RWPE2 (cell line): Measurements from ENCODE around the gene MRPL14.

ENCODE experiments used
- ATAC-seq: fragments of 200-7000 bp; cut with Tn5 transposase; 3 replicates; pipeline ENCODE4 v1.9.1; 2021; ENCODE audit warnings: low read depth
- DNase-seq: peaks from one replicate; pipeline ENCODE4 v3.0.0-alpha.2; 2020; ENCODE audit warnings: low spot score
- H3K27ac ChIP-seq: fragments of 450-650 bp; 2 replicates; pipeline ENCODE4 v1.5.1; 2017; ENCODE audit warnings: mild to moderate bottlenecking; ENCODE audit not compliant: poor library complexity, severe bottlenecking
- H3K27me3 ChIP-seq: fragments of 250-450 bp; sonication (Bioruptor Pico); 2 replicates; pipeline ENCODE4 v1.5.1; 2021; ENCODE audit warnings: mild to moderate bottlenecking, moderate library complexity; ENCODE audit not compliant: insufficient read depth, poor library complexity, severe bottlenecking
- H3K36me3 ChIP-seq: fragments of 250-450 bp; sonication (Bioruptor Pico); 2 replicates; pipeline ENCODE4 v1.5.1; 2020; ENCODE audit warnings: low read depth, mild to moderate bottlenecking, moderate library complexity
- H3K4me1 ChIP-seq: fragments of 250-450 bp; sonication (Bioruptor Pico); 2 replicates; pipeline ENCODE4 v1.5.1; 2021; ENCODE audit warnings: mild to moderate bottlenecking, moderate library complexity; ENCODE audit not compliant: insufficient read depth, poor library complexity, severe bottlenecking
- H3K4me3 ChIP-seq: fragments of 250-450 bp; sonication (Bioruptor Pico); 2 replicates; pipeline ENCODE4 v1.5.1; 2021; ENCODE audit warnings: mild to moderate bottlenecking, moderate library complexity; ENCODE audit not compliant: severe bottlenecking
- H3K9me3 ChIP-seq: fragments of 250-450 bp; sonication (Bioruptor Pico); 2 replicates; pipeline ENCODE4 v1.5.1; 2021; ENCODE audit warnings: mild to moderate bottlenecking, moderate library complexity; ENCODE audit not compliant: severe bottlenecking
- TF ChIP-seq, protein P1 (sequence below): fragments of 450-650 bp; IDR thresholded peaks from one replicate; pipeline ENCODE4 v1.5.1; 2017; ENCODE audit warnings: mild to moderate bottlenecking, moderate library complexity; ENCODE audit not compliant: poor library complexity, severe bottlenecking

The MRPL14 gene

DNA sequence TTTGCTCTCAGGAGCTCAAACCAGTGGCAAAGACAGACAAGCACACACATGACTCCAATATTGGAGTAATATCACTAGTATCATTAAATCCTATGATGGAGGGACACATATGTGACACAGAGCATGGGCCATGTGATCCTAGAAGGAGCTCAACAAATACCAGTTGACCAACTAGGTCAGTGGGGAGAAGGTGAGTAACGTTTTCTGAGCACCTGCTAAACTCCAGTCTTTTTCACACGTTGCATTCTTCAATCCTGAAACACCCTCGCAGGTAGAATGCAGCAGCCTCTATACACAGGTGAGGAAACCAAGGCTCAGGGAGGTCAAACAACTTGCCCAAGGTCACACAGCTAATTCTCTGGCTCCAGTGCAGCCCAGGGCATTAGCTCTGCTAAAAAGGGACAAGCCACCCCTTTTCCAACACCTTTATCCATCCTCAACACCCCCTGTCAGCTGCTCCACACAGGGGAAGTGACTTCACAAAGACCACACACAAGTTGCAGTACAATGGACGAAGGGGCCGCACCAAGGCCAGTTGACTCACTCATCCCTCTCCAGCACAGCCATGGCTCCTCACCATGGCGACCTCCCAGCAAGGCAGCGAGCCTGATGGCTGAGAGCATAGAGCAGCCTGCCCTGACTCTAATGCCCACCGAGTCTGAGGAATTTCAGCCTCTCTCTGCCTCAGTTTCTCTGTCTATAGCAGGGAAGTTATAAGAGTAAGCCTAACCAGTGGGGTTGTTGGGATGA is 35.8 kb upstream of the MRPL14 start:
- H3K27me3 ChIP-seq: no peaks in the 10 kb centered on the region
- no peak for ATAC-seq
- TF ChIP-seq, protein P1, sequence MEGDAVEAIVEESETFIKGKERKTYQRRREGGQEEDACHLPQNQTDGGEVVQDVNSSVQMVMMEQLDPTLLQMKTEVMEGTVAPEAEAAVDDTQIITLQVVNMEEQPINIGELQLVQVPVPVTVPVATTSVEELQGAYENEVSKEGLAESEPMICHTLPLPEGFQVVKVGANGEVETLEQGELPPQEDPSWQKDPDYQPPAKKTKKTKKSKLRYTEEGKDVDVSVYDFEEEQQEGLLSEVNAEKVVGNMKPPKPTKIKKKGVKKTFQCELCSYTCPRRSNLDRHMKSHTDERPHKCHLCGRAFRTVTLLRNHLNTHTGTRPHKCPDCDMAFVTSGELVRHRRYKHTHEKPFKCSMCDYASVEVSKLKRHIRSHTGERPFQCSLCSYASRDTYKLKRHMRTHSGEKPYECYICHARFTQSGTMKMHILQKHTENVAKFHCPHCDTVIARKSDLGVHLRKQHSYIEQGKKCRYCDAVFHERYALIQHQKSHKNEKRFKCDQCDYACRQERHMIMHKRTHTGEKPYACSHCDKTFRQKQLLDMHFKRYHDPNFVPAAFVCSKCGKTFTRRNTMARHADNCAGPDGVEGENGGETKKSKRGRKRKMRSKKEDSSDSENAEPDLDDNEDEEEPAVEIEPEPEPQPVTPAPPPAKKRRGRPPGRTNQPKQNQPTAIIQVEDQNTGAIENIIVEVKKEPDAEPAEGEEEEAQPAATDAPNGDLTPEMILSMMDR: no peak
- H3K27ac ChIP-seq: no peak overlapping the region
- DNase-seq: no peak
- peaks cover 3% of the 10 kb centered on the region for H3K4me1 ChIP-seq
- H3K4me3 ChIP-seq: no peak overlapping the region
- no peaks in the 10 kb centered on the region for H3K36me3 ChIP-seq
- H3K9me3 ChIP-seq: no peaks in the 10 kb centered on the region

DNA sequence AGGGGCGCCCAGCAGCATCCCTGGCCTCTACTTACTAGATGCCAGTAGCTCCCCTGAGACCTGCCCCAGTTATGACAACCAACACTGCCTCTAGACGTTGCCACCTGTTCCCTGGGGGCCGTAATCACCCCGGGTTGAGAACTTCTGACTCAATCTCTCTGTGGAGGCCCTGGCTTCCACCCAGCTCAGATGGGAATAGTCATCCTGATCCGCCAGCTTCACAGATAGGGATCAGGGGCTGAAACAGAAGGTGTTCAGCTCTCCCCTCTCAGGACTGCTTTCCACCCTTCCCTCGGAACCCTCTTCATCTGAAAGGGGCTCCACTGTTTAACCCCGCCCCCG is 34.7 kb upstream of the MRPL14 start:
- no peak overlapping the region for H3K4me3 ChIP-seq
- no peak for DNase-seq
- H3K4me1 ChIP-seq: peaks cover 3% of the 10 kb centered on the region
- ATAC-seq: peak; percentile 37; the same call in 1 of the 3 replicates
- H3K27me3 ChIP-seq: no peaks in the 10 kb centered on the region
- no peak overlapping the region for H3K27ac ChIP-seq
- TF ChIP-seq, protein P1: no peak
- H3K36me3 ChIP-seq: no peaks in the 10 kb centered on the region
- no peaks in the 10 kb centered on the region for H3K9me3 ChIP-seq

DNA sequence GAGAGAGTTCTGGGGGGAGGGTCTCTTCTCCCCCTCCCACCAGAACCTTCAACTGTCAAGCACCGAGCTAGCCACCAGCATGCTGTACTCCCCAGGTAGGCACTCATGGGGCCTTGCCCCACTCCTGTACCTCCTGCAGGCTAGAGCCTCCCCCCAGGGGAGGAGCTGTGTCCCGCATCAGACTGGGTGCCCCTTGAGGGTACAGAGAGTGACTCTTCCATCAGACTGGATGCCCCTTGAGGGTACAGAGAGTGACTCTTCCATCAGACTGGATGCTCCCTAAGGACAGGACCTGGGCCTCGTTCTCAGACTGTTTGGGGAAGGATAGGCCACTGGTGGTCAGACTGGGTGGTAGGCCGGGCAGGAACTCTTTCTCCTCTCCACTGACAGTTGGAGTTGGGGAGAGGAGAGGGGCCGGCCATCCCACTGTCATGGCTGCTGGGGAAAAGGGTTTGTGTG is 31.5 kb upstream of the MRPL14 start, which contains the start of gene CAPN11:
CAPN11 (plus strand) TSS at position 51 of the 459 bp plus-strand sequence; CDS start at position 80, 29 bp downstream.
- Histone ChIP-seq H3K4me1 (peaks cover 3% of the 10 kb centered on the region), H3K27me3 (no peaks in the 10 kb centered on the region), H3K27ac (no peak within 1 kb of the TSS), H3K4me3 (no peak within 1 kb of the TSS), H3K9me3 (no peaks in the 10 kb centered on the region), H3K36me3 (no peaks in the 10 kb centered on the region)
- TF ChIP-seq, protein P1: no peak
- DNase-seq (no peak), ATAC-seq (no peak)

DNA sequence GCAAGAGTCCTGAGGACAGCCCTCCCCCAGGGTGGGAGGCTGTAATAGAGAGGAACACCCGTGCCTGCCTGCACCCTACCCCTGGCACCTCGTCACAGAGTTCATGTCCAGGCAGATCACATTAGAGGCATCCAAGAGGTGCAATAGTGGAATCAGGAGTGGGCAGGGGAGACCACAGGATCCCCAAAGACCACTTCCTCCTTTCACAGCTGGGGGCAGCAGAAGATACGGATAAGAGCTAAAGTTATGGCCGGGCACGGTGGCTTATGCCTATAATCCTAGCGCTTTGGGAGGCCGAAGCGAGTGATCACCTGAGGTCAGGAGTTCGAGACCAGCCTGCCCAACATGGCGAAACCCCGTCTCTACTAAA is 29.9 kb upstream of the MRPL14 start:
- no peak for DNase-seq
- no peak for ATAC-seq
- no peak overlapping the region for H3K27ac ChIP-seq
- TF ChIP-seq, protein P1: no peak
- H3K9me3 ChIP-seq: no peaks in the 10 kb centered on the region
- no peak overlapping the region for H3K4me3 ChIP-seq
- H3K36me3 ChIP-seq: peaks cover 5% of the 10 kb centered on the region; the same call in 1 of the 2 replicates
- peaks cover 3% of the 10 kb centered on the region for H3K4me1 ChIP-seq
- H3K27me3 ChIP-seq: no peaks in the 10 kb centered on the region
